ENCODE results near the gene VLDLR.

DNA sequence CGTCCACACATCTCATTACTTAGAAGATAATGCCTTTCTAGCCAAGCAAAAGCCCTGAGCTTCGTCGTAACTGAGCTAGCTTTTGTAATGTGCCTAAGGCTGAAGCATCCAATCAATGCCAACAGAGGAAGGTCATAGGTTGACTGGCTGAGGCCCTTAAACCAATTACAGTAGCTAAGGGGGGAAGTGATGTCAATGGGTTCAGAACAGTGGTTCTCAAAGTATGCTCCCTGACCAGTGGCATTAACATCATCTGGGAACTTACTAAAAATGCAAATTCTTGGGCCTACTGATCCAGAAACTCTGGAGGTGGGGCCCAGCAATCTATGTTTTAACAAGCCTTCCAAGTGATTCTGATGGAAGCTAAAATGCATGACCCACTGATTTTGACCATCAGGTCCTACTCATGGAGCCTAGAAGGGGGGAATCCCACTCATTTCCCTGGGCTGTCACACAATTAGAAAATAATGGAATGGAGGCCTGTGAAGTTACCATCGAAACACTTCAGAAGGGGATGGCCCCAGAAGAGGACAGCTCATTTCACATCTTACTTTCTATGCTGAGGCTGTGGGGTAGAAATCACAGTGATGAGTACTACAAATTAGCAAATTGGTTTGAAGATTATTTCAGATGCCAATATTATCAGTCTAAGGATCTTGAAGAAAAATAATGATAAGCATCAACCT is 4.8 kb upstream of the VLDLR start:
- TF ChIP-seq, protein P1, sequence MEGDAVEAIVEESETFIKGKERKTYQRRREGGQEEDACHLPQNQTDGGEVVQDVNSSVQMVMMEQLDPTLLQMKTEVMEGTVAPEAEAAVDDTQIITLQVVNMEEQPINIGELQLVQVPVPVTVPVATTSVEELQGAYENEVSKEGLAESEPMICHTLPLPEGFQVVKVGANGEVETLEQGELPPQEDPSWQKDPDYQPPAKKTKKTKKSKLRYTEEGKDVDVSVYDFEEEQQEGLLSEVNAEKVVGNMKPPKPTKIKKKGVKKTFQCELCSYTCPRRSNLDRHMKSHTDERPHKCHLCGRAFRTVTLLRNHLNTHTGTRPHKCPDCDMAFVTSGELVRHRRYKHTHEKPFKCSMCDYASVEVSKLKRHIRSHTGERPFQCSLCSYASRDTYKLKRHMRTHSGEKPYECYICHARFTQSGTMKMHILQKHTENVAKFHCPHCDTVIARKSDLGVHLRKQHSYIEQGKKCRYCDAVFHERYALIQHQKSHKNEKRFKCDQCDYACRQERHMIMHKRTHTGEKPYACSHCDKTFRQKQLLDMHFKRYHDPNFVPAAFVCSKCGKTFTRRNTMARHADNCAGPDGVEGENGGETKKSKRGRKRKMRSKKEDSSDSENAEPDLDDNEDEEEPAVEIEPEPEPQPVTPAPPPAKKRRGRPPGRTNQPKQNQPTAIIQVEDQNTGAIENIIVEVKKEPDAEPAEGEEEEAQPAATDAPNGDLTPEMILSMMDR (IDR thresholded peaks at IDR 0.05; ENCODE audit: insufficient read depth, low read length, poor library complexity, severe bottlenecking): no peak
- no peak for TF ChIP-seq EZH2phosphoT487 (conservative IDR thresholded peaks at IDR 0.05; ENCODE audit: low read length)

All from SU-DHL-6 (cell line).